ENCODE results near the gene LETM1.

GRCh38 chr4:1765409-1766072, 90.4 kb downstream of the LETM1 start:
- TF ChIP-seq CTCF (conservative IDR thresholded peaks at IDR 0.05; ENCODE audit: low read depth, low read length) = no peak
- TF ChIP-seq EZH2 (IDR thresholded peaks at IDR 0.05; ENCODE audit: borderline replicate concordance, low read depth, low read length, poor library complexity, severe bottlenecking) = no peak

Data from A673 (cell line).